CD4-positive, alpha-beta T cell treated with Interleukin-17A for 1 hour (primary cell): ENCODE data around the gene ZNF521.

ENCODE experiments used
- DNase-seq: peaks from one replicate; pipeline ENCODE4 v3.0.0-alpha.2; 2020

Gene ZNF521

DNA sequence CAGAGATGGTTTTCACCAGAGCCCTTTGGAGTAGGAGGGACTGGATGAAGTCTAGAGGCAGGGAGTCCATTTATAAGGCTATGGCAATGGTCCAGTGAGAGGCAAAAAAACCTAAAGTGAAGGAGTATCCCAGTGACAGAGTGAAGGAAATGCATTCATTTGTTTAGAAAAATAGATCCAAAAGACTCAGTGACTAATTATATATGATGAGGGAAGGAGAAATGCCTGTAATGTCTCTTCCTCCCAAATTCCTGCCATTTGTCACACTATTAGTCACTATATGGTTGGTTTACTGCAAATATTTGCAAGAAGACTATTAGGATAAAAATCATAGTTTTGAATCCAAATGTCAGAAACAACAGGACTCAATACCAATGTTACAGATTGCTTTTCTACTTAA is 104.2 kb downstream of the ZNF521 start:
- DNase-seq: no peak

- DNase-seq: no peak
These were observed 106.9 kb downstream of the ZNF521 start for GRCh38 chr18:25244924-25245698.

- DNase-seq: no peak
These were observed 107.8 kb downstream of the ZNF521 start for GRCh38 chr18:25244170-25244569.

- DNase-seq: no peak
These were observed 108.2 kb downstream of the ZNF521 start for GRCh38 chr18:25243754-25244153.

- no peak for DNase-seq
These were observed 108.7 kb downstream of the ZNF521 start for GRCh38 chr18:25243257-25243656.

DNA sequence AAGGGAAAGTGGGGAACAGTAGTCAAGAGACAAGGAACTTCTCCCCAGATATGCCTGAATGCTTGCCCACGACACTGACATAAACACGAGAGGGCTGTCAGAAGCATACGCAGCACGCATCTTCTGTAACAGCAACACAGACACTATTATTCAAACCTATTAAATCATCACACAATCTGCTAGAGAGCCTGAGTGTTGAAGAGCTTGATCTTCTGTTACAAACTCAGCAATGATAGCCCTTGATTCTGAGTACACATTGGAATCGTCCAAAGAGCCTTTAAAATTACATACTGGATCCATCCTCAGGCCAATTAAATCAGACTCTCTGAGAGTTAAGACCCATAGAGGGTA is 111.6 kb downstream of the ZNF521 start:
- DNase-seq: no peak

DNA sequence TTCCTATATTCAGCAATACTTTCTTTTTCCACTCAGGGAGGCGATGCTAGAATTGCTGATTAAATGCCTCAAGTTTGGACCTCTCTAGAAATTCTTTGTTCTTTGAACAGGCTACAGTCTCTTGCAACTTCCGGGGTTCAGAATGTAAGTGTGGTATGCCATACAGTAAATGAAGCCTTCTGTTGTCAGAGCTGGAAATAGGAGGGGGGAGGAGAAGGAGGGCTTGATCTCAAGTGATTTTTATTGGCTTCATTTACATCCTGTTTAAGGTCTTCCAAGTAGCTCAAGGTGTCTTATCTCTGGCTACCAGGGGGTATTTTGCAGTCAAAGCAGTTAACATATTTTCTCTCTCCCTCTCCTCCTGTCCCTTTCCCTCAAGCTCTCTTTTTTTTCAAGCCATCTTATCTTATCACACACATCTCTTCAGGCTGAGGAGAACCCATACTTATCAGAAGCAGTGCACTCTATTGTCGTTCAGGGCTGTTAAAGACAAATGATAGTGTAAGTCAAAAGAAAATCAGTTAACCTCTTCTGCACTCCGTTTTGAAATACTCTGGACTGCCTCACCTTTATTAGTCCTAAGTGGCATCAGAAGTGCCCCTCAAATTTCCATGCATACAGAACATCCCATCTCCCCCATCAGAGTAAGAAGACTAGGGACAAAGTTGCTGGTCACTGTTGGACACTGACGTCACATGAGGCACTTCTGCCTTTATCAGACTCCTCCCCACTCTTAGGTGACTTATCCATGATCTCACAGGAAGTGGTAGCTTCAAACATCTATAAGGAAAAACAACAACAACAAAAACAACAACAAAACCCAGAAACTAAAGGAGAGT is 112.2 kb downstream of the ZNF521 start:
- DNase-seq: no peak

DNA sequence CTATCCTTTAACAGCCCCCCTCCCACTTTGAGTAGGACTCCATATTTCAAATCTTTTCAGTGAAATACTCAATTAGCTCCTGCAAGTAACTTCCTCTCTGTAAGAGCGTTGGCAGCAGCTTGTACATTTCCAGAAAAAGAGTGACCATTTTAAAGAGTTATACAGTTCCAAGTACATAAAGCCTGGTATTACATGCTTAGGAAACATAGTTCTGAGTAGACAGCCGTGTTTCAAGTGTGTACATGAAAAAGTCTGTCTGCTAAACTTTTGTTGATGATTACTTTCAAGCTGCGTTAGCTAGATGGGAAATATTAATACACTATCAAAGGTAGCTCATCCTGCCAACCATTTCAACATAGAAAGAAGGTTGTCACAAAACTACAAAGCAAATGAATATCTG is 112.8 kb downstream of the ZNF521 start:
- no peak for DNase-seq

DNA sequence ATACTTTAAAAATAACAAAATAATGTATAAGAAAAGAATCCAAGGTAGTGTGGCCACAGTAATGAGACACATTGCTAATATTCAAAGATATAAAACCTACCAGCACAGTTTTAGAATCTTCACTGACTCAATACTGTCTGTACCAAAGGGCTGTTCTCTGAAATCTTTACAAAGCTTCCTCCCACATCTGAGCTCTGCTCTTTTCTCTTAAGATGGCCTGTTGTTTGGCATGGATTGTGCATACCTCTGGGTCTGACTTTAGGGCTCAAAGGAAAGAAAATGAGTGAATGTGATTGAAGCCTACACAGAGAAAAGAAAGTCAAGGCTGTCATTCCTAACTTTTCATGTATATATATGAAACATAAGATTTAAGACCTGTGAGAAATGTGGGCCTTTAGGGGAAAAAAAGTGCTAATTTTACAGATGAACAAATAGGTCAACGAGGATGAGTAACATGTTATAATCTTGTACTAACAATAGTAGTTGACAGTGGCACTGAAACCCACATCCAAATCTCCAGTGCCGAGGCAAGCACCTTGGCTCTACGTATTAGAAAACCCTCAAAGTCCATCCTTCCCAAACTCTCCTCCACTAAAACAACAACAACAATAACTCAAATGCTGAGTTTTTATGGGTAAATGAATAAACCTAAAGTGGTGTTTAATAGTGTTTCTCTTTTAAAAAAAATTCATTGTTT is 114.2 kb downstream of the ZNF521 start:
- DNase-seq: no peak

GRCh38 chr18:25236736-25237135 is 115.2 kb downstream of the ZNF521 start:
- DNase-seq: no peak

DNA sequence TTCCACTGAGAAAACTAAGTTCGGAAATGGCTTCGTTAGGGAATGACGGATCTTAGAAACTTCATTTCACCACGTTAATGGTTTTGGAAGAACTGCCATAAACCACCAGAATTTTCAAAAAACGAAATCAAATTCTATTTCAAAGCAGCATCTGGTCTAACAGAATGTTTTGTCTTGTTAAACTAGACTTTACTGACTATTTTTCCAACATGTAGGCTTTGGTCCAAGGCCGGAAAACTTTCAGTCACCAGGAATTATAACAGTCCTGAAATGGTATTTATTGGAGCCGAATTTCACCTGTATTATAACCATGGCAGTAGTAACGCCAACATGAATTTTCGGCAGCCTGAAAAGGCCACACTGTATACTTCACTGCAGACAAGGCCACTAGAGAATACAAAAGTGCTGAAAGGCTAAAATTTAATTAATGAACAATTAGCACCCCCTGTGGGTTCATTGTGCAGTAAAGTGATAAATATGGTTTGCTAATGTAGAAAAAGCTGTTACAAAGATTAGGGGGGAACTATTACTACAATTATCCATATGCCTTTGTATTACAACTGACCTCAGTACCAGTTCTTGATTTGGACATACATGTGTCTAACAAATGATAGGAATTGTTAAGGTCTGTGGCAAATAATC is 116.4 kb downstream of the ZNF521 start:
- DNase-seq: no peak

DNA sequence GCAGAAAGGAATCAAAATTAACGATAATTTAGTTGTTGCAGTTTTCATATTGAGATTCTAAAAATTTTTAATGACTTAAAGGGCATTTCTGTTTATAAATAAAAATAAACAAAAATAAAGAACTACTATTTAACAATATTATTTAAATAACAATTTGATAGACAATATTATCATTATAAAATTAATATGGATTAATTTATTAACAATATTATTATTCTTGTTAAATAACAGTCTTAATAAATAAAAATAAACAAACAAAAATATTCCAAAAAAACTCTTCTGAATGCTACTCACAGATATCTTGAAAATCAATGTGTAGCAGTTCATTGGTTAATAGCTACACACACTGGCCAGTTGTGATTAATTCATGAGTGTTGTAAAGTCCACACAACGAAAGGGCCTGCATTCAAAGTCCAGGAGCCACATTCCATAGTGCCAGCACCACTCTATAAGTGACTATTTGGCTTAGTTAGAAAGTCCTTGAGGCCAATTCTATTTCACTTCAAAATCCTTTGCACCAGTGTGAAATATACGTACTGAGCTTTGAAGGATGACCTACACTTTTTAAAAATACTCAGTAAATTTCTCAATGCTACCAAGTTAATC is 117.1 kb downstream of the ZNF521 start:
- DNase-seq: no peak

DNA sequence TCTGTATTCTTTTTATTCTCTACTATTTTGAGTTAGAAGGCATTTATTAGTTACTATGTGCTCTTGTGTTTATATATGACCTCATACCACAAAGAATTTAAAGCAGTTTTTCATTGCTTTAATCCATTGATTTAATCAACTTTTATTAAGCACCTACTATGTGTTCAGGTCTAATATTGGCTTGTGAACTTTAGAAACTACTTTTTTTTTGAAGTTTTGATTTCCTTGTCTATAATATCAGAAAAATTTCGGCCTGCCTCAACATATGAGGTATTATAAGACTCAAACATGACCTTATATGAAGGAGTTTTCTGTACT is 117.7 kb downstream of the ZNF521 start:
- no peak for DNase-seq

GRCh38 chr18:25233528-25234321 is 118.2 kb downstream of the ZNF521 start:
- DNase-seq: no peak

- DNase-seq: no peak
These were observed 120.7 kb downstream of the ZNF521 start for GRCh38 chr18:25231327-25231691.

- no peak for DNase-seq
These were observed 121.2 kb downstream of the ZNF521 start for GRCh38 chr18:25230658-25231326.

GRCh38 chr18:25229920-25230319 is 122.0 kb downstream of the ZNF521 start:
- no peak for DNase-seq

DNA sequence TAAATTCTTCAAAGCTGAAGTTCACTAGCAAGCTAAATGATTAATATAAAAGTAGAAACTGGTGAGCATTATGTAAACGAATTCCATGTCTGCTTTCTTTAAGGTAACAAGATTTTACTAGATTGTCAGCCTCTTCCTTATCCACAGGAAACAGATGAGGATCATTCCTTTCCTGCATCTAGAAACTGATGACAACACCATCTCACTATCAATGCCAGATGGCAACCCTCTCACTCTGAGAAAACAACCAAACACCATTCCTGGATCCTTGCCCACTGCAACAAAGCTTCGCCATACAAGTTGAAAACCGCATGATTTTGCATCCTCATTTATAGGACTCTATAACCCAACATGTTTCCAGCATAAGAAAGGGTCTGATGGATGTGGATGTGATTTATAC is 122.9 kb downstream of the ZNF521 start:
- DNase-seq: no peak

DNA sequence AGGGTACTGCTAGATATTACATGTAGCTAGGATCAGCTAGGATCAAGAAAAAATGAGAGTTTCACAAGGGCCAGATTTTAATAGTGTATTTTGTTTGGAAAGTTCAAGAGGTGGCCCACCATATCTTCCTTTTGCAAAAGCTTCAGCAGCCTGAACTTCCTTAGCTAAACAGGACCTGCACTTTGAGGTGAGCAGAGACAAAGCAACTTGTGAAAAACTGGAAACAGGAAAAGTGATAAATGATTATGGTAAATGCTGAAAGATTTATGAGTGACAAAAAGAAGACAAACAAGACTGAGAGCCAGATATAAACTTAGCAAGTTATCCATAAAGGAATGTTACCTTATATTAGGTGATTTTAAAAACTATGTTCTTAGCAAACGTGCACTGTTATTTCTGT is 123.6 kb downstream of the ZNF521 start:
- no peak for DNase-seq

DNA sequence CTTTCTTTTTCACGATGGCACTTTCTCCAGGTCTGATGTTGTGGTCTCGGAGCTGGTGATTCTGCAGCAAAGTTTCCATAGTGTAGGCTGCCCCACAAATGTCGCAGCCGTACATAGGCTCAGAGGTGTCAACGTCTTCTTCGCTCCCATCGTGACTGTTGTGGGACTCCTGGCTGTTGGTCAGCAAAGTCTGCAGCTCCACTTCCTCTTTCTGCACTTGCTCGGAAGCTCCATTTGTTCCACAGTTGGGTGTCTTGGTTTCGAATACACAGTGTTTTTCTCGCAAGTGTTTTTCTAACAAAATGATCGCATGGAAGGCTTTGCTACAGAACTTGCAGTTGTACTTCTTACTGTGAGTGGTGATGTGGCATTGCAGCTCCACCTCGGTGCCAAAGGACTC is 126.8 kb downstream of the ZNF521 start:
- DNase-seq: no peak
